ENCODE data around the gene HSPA12B. TPM values are rescaled to one million over a fixed set of nuclear protein-coding genes. Genes with fewer than 3 reads are reported as not detected.

Gene HSPA12B
- total RNA-seq, 2 donors from 2014 or later, result 1.5 to 1.7 TPM

- Histone ChIP-seq H3K27ac (no peak overlapping the region), H3K9ac (ENCODE audit: low read depth in 2 of 2, low read length in 2 of 2) (no peak overlapping the region), H3K4me3 (no peak overlapping the region), H3K4me1 (peaks cover 6% of the 10 kb centered on the region), H3K36me3 (no peaks in the 10 kb centered on the region), H3K9me3 (no peaks in the 10 kb centered on the region), H3K27me3 (no peaks in the 10 kb centered on the region)
- TF ChIP-seq, protein P1, sequence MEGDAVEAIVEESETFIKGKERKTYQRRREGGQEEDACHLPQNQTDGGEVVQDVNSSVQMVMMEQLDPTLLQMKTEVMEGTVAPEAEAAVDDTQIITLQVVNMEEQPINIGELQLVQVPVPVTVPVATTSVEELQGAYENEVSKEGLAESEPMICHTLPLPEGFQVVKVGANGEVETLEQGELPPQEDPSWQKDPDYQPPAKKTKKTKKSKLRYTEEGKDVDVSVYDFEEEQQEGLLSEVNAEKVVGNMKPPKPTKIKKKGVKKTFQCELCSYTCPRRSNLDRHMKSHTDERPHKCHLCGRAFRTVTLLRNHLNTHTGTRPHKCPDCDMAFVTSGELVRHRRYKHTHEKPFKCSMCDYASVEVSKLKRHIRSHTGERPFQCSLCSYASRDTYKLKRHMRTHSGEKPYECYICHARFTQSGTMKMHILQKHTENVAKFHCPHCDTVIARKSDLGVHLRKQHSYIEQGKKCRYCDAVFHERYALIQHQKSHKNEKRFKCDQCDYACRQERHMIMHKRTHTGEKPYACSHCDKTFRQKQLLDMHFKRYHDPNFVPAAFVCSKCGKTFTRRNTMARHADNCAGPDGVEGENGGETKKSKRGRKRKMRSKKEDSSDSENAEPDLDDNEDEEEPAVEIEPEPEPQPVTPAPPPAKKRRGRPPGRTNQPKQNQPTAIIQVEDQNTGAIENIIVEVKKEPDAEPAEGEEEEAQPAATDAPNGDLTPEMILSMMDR (IDR thresholded peaks at IDR 0.05), result no peak
- DNase-seq, result no peak
- intact Hi-C loops (cut with DNase I), result no loop called here
Measured at GRCh38 chr20:3738111-3739053, 5.9 kb downstream of the HSPA12B start.

DNA sequence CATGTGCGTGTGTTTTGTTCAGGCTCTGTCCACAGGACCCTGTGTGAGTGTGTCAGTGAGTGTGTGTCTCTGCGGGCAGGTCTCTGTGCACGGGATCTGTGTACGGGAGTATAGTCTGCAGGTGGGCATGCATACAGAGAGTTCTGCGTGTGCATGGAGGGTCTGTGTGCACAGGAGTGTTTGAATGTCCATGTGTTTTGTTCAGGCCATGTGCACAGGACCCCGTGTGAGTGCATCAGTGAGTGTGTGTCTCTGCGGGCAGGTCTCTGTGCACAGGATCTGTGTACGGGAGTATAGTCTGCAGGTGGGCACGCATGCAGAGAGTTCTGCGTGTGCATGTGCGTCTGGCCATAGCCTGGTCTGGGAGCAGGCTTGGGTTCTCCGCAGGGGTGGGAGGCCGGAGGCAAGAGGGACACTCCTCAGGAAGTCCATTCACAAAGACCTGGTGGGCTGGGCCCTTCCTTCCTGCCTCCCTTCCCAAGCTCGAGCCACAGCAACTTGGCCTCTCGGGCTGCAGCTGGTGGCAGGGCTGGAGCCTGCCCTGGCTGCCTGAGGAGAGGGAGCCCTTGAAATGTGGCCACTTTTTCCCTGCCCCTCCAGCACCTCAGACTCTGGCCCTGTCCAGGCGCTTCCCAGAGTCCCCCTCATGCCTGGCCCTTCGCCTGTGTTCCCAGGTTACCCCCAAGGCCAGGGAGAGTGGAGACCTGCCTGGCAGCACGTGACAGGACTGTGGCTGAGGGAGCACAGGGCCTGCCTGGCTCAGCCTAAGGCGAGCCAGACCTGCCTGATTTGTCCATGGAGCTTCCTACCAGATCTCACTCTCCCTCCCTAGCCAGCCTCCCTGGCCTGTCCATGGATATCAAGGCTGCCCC is 6.8 kb downstream of the HSPA12B start:
- no peak overlapping the region for H3K9ac ChIP-seq (ENCODE audit: low read depth in 2 of 2, low read length in 2 of 2)
- H3K27ac ChIP-seq, result no peak overlapping the region
- TF ChIP-seq, protein P1 (IDR thresholded peaks at IDR 0.05), result no peak
- H3K4me3 ChIP-seq, result no peak overlapping the region
- intact Hi-C loops (cut with DNase I), result no loop called here
- no peaks in the 10 kb centered on the region for H3K27me3 ChIP-seq
- DNase-seq, result no peak
- no peaks in the 10 kb centered on the region for H3K9me3 ChIP-seq
- no peaks in the 10 kb centered on the region for H3K36me3 ChIP-seq
- H3K4me1 ChIP-seq, result peaks cover under 1% of the 10 kb centered on the region

DNA sequence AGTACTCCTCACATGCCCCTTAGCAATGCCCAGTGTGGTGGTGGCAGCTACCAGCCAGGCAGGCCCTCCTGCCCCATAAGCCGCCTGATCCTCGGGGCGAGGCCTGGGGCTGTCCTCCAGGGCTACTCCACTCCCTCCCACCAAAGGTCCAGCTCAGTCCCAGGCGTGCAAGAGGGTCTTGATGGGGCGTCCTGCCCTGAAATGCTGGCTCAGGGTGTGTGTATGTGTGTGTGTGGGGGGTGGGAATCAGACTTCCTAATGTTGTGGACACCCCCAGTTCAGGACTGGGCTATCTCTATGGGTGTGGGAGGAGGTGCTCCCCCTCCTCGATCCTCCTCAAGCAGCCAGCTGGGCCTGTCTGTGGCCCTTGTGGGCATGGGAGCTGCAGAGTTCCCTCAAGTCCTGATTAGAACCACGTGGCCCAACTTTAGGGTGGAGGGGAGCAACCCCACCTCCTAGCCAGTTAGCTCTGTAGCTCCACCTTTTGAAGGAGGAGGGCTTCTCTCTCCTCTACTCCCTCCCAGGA is 7.5 kb downstream of the HSPA12B start:
- TF ChIP-seq, protein P1 (IDR thresholded peaks at IDR 0.05), result no peak
- no peak overlapping the region for H3K9ac ChIP-seq (ENCODE audit: low read depth in 2 of 2, low read length in 2 of 2)
- H3K27me3 ChIP-seq, result no peaks in the 10 kb centered on the region
- H3K36me3 ChIP-seq, result no peaks in the 10 kb centered on the region
- no peak overlapping the region for H3K27ac ChIP-seq
- no peak overlapping the region for H3K4me3 ChIP-seq
- no peaks in the 10 kb centered on the region for H3K4me1 ChIP-seq
- DNase-seq, result no peak
- intact Hi-C loops (cut with DNase I), result no loop called here
- no peaks in the 10 kb centered on the region for H3K9me3 ChIP-seq

DNA sequence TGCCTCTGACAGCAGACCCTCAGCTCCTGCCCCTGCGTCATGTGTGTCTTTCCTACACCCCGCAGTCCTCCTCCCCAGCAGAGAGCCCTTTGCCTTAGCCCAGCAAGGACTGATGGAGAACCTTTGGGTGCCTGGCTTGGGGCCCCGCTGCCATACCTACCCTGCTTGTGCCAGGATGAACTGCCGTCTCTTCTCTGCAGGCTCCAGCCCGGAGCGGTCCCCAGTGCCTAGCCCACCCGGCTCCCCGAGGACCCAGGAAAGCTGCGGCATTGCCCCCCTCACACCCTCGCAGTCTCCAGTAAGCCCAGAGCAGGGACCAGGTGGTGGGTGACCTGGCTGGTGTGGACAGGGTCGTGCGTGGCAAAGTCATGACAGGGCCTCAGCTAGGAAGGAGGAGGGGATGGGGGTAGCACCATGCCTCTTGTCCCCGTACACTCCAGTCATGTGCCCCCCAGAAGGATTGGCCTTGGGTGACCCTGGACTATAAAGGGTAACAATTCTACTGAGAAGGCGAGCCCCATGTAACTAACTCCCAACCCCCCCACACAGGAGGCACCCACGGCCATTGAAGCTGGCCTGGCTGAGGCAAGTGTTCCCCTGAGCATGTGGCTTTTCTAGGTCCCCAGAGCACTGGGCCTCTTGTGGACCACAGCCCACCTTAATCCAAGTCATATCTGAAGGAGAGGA is 8.3 kb downstream of the HSPA12B start:
- no peak overlapping the region for H3K27ac ChIP-seq
- H3K27me3 ChIP-seq, result no peaks in the 10 kb centered on the region
- TF ChIP-seq, protein P1 (IDR thresholded peaks at IDR 0.05), result no peak
- no peak overlapping the region for H3K9ac ChIP-seq (ENCODE audit: low read depth in 2 of 2, low read length in 2 of 2)
- intact Hi-C loops (cut with DNase I), result no loop called here
- no peak overlapping the region for H3K4me3 ChIP-seq
- no peaks in the 10 kb centered on the region for H3K36me3 ChIP-seq
- no peak for DNase-seq
- no peaks in the 10 kb centered on the region for H3K4me1 ChIP-seq
- H3K9me3 ChIP-seq, result no peaks in the 10 kb centered on the region
